Right lobe of liver (tissue), 6 donors: ENCODE data around the gene PIGA. TPM values are rescaled to one million over a fixed set of nuclear protein-coding genes. Genes with fewer than 3 reads are reported as not detected.

Experiments
- ATAC-seq, 4 donors: fragments of 200-7000 bp; cut with Tn5 transposase; one replicate each; pipeline ENCODE4 v1.9.1; 2020; ENCODE audit warnings: mild to moderate bottlenecking in 4 of 4, moderate library complexity in 4 of 4
- DNase-seq, 3 donors: peaks; one replicate each; pipeline ENCODE4 v3.0.0-alpha.2; 2020
- H3K27ac ChIP-seq, 3 donors: fragments of 200-600 bp; one replicate each; pipeline ENCODE4 v1.8.0; 2022
- H3K27me3 ChIP-seq, 2 donors: fragments of 200-600 bp; one replicate each; pipeline ENCODE4 v1.8.0; 2022
- H3K36me3 ChIP-seq, 4 donors: fragments of 200-600 bp; sonication (generic) in 1 of 4; one replicate each; pipeline versions ENCODE4 v1.5.1 to v1.8.0; 2017 to 2022; ENCODE audit warnings: control low read depth in 1 of 4
- H3K4me1 ChIP-seq, 4 donors: fragments of 200-600 bp; sonication (generic) in 1 of 4; one replicate each; pipeline versions ENCODE4 v1.5.1 to v1.8.0; 2017 to 2022; ENCODE audit warnings: control low read depth in 1 of 4
- H3K4me3 ChIP-seq, 3 donors: fragments of 200-600 bp; one replicate each; pipeline ENCODE4 v1.8.0; 2022
- H3K9me3 ChIP-seq, 4 donors: fragments of 200-600 bp; sonication (generic) in 1 of 4; one replicate each; pipeline versions ENCODE4 v1.5.1 to v1.8.0; 2017 to 2022; ENCODE audit warnings: control low read depth in 1 of 4
- POLR2A ChIP-seq: fragments of 450-650 bp; IDR thresholded peaks from one replicate; pipeline ENCODE4 v1.6.1; 2017; ENCODE audit warnings: antibody characterized with exemption, mild to moderate bottlenecking
- WGBS: methylation state at CpG from one replicate; pipeline ENCODE4 v1.1.6; 2018; ENCODE audit warnings: low coverage, low lambda C conversion rate; ENCODE audit not compliant: insufficient coverage; ENCODE audit errors: missing lambda C conversion rate; 5-methylcytosine and 5-hydroxymethylcytosine counted together
- intact Hi-C, 2 donors: fragments of 100-400 bp; cut with DNase I; formaldehyde crosslinking; loops; one replicate each; pipeline versions ENCODE4 v1.11.2 to v1.14.1; 2022
- total RNA-seq, 6 experiments: library from RNA; depleted of rRNA in 2 of 6; stranded (reverse); fragments of >200 nt in 2 of 6; fragmentation: NEBNext Ultra II Directional in 3 of 6; extraction: Animal tissue kit (Norgen Biotek cat#: 25700) in 3 of 6; gene quantifications; one replicate each; pipeline versions ENCODE4 v1.1.0 to v1.2.4, GENCODE V29; 2016 to 2023
- TF ChIP-seq, protein P1 (sequence below), 4 donors: fragments of 200-600 bp in 3 of 4; fragments of 450-650 bp in 1 of 4; IDR thresholded peaks; one replicate each; pipeline versions ENCODE4 v1.5.1 to v1.8.0; 2016 to 2022; ENCODE audit warnings: antibody characterized with exemption in 4 of 4, mild to moderate bottlenecking in 2 of 4
- donor health status: DM: no; HTN: yes; CAD: no.
- donor health status: DM: no; HTN: no; CAD: no.
- donor health status: DM: no; HTN: no; CAD: no.
- donor health status: DM: no; HTN: yes; CAD: no.
- donor health status: DM: no; HTN: yes; CAD: no.

PIGA gene
- total RNA-seq, 6 experiments from 2014 or later: 4.8 to 12.5 (median 7.3) TPM

DNA sequence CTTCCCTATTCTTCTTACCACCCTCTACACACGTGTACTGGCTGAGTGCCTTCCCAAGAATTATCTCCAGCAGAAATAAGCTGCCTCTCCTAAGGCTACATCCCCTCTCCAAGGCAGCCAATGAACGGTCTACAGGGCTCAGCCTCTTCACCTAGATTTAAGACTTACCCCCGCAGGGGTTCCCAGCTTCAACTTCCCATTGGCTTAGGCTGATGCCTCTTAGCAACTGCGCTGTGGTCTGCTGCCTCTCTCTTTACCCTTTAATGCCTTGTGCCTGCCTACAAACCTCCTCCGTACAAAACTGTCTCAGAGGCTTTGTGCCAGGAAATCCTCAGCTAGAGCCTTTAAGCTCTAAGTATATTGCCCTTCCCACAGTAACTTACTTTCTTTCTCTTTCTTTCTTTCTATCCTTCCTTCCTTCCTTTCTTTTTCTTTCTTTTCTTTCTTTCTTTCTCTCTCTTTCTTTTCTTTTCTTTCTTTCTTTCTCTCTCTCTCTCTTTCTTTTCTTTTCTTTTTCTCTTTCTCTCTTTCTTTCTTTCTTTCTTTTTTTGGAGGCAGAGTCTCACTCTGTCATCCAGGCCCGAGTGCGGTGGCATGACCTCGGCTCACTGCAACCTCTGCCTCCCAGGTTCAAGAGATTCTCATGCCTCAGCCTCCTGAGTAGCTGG is 15.1 kb upstream of the PIGA start:
- DNase-seq (no peak), ATAC-seq (peak in 1 of 4 donors; percentile 16)
- Histone ChIP-seq H3K27ac (no peak overlapping the region), H3K4me1 (no peaks in the 10 kb centered on the region), H3K4me3 (no peak overlapping the region), H3K36me3 (no peaks in the 10 kb centered on the region), H3K9me3 (no peaks in the 10 kb centered on the region), H3K27me3 (no peaks in the 10 kb centered on the region)
- 39% methylated on average over 5 of the region's 8 CpGs for WGBS
- TF ChIP-seq POLR2A: no peak
- TF ChIP-seq, protein P1, sequence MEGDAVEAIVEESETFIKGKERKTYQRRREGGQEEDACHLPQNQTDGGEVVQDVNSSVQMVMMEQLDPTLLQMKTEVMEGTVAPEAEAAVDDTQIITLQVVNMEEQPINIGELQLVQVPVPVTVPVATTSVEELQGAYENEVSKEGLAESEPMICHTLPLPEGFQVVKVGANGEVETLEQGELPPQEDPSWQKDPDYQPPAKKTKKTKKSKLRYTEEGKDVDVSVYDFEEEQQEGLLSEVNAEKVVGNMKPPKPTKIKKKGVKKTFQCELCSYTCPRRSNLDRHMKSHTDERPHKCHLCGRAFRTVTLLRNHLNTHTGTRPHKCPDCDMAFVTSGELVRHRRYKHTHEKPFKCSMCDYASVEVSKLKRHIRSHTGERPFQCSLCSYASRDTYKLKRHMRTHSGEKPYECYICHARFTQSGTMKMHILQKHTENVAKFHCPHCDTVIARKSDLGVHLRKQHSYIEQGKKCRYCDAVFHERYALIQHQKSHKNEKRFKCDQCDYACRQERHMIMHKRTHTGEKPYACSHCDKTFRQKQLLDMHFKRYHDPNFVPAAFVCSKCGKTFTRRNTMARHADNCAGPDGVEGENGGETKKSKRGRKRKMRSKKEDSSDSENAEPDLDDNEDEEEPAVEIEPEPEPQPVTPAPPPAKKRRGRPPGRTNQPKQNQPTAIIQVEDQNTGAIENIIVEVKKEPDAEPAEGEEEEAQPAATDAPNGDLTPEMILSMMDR (IDR thresholded peaks at IDR 0.05): no peak
- intact Hi-C loops: no loop called here

DNA sequence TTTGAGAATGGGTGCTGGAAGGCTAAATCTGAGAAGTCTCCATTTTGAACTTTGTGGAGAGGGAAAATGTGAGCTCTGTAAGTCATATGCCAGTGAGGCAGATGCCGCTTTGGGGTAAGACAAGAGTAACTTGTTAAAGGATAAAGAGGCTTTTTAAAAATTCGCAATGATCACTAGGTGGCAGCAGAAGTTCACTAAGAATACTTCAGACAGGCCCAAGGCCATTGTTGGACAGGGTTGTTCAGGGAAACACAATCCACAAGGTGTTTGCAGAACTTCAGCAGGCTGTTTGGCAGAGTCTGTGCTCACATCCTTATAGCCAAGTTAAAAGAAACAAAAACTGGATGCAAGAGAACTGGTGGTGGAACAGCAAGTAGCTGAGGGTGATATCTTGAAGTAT is 13.7 kb upstream of the PIGA start:
- 14% methylated on average over 2 of the region's 2 CpGs for WGBS
- intact Hi-C loops: no loop called here

DNA sequence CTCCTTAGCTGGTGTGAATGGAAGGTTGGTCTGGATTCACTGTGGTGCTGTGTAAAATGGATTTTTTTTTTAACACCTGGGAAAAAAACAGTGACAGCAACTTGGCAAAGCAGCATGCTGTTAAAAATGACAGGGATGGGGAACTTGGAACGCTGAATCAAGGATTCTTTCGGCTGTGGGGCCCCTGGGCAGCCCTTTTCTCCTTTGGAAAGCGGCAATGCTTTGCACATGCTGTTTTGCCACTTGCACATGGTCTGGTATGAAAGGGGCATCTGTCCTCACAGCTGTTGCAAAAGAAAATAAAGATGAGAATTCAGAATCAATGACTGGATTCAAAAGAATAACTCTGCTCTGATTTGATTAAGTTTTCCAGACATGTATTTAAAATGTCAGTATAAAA is 10.7 kb upstream of the PIGA start:
- intact Hi-C loops: no loop called here

More for the DNA sequence above, 13.7 kb upstream of the PIGA start:
- TF ChIP-seq, protein P1 (IDR thresholded peaks at IDR 0.05): peak; percentile 52 to 67 (median 60)
- no peak for TF ChIP-seq POLR2A
- H3K4me3 ChIP-seq: no peak overlapping the region
- no peak for DNase-seq
- peak; percentile 83 to 93 (median 88) for ATAC-seq
- H3K9me3 ChIP-seq: no peaks in the 10 kb centered on the region
- H3K36me3 ChIP-seq: no peaks in the 10 kb centered on the region
- no peaks in the 10 kb centered on the region for H3K4me1 ChIP-seq
- no peak overlapping the region for H3K27ac ChIP-seq
- no peaks in the 10 kb centered on the region for H3K27me3 ChIP-seq

DNA sequence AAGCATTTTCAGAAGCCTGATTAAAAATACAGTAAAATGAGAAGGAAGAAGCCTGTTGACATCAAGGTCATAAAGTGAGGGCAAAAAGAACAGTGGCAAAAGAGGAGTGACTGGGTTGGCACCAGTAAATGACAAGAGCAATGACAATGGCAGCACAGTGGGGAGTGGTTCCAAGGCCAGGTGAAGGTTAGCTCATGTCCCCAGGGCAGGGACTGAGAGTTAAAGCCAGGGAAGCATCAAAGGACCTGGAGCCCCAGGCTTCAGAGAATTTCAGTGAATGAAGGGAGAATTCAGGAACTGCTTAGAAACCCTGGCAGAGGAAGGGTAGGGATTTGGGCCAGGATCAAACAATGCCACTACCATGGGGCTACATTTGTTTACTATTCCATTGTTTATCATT is 8.8 kb upstream of the PIGA start:
- intact Hi-C loops: no loop called here
- no peak overlapping the region for H3K4me3 ChIP-seq
- DNase-seq (no peak), ATAC-seq (no peak)
- no peak overlapping the region for H3K27ac ChIP-seq
- peaks cover 3 to 4% of the 10 kb centered on the region in 2 donors for H3K27me3 ChIP-seq
- no peaks in the 10 kb centered on the region for H3K9me3 ChIP-seq
- TF ChIP-seq POLR2A: no peak
- TF ChIP-seq, protein P1 (IDR thresholded peaks at IDR 0.05): no peak
- no peaks in the 10 kb centered on the region for H3K4me1 ChIP-seq
- H3K36me3 ChIP-seq: no peaks in the 10 kb centered on the region

More for the DNA sequence above, 10.7 kb upstream of the PIGA start:
- Histone ChIP-seq H3K27ac (no peak overlapping the region), H3K9me3 (no peaks in the 10 kb centered on the region), H3K36me3 (no peaks in the 10 kb centered on the region), H3K4me3 (no peak overlapping the region), H3K4me1 (no peaks in the 10 kb centered on the region), H3K27me3 (peaks cover 0 to 3% of the 10 kb centered on the region in 2 donors)
- DNase-seq (no peak), ATAC-seq (no peak)
- no peak for TF ChIP-seq POLR2A
- TF ChIP-seq, protein P1 (IDR thresholded peaks at IDR 0.05): no peak
- WGBS: 50% methylated on average over 2 of the region's 3 CpGs

DNA sequence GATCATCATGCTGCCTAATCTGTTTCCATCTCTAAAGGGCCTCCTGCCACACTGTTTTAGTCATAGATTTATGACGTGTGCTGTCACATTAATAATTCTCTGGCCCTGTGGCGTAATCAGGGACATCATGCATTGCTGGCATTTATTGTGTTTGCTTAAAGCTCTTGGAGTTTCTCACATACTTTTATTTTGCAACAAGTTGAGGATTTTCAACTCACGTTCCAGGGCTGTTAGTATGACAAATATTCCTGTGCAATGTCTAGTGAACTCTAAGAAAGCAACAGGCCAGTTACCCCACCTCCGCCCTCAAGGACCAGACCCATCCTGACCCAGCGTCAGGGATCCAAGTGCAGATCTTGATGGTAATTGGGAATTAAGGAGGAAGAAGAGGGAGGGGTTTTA is 7.8 kb upstream of the PIGA start:
- H3K4me3 ChIP-seq: no peak overlapping the region
- DNase-seq: no peak
- H3K27ac ChIP-seq: no peak overlapping the region
- H3K4me1 ChIP-seq: no peaks in the 10 kb centered on the region
- TF ChIP-seq, protein P1 (IDR thresholded peaks at IDR 0.05): no peak
- TF ChIP-seq POLR2A: no peak
- intact Hi-C loops: no loop called here
- H3K36me3 ChIP-seq: no peaks in the 10 kb centered on the region
- 25% methylated on average over 5 of the region's 5 CpGs for WGBS
- ATAC-seq: peak; percentile 19 to 72 (median 55)
- H3K9me3 ChIP-seq: no peaks in the 10 kb centered on the region
- H3K27me3 ChIP-seq: peaks cover 3 to 4% of the 10 kb centered on the region in 2 donors
